Aorta (tissue), 5 donors: Measurements from ENCODE around the gene COL8A1. TPM values are rescaled to one million over a fixed set of nuclear protein-coding genes. Genes with fewer than 3 reads are reported as not detected.

ENCODE experiments used
- ATAC-seq: fragments of 200-7000 bp; cut with Tn5 transposase; one replicate; pipeline ENCODE4 v1.9.1; 2022; ENCODE audit warnings: moderate library complexity; ENCODE audit not compliant: low FRiP score
- DNase-seq, 2 donors: peaks; one replicate each; pipeline ENCODE4 v3.0.0-alpha.2; 2020
- H3K27ac ChIP-seq, 2 donors: one replicate each; pipeline ENCODE4 v1.5.1; 2013; ENCODE audit warnings: low read length in 2 of 2, mild to moderate bottlenecking in 2 of 2, moderate library complexity in 2 of 2, control low read depth in 1 of 2, inconsistent platforms in 1 of 2, low read depth in 1 of 2
- H3K27me3 ChIP-seq, 2 donors: one replicate each; pipeline ENCODE4 v1.6.1; 2013; ENCODE audit warnings: control low read depth in 1 of 2, low read length in 1 of 2, mild to moderate bottlenecking in 1 of 2, moderate library complexity in 1 of 2; ENCODE audit not compliant: insufficient read depth in 2 of 2, control insufficient read depth in 1 of 2
- H3K36me3 ChIP-seq, 2 donors: one replicate each; pipeline ENCODE4 v1.6.1; 2013; ENCODE audit warnings: control low read depth in 1 of 2, low read length in 1 of 2, mild to moderate bottlenecking in 1 of 2; ENCODE audit not compliant: insufficient read depth in 2 of 2, control insufficient read depth in 1 of 2
- H3K4me1 ChIP-seq, 2 donors: one replicate each; pipeline ENCODE4 v1.6.1; 2013; ENCODE audit warnings: low read length in 2 of 2, control low read depth in 1 of 2, mild to moderate bottlenecking in 1 of 2, moderate library complexity in 1 of 2; ENCODE audit not compliant: insufficient read depth in 2 of 2, control insufficient read depth in 1 of 2
- H3K4me3 ChIP-seq, 2 donors: one replicate each; pipeline ENCODE4 v1.5.1; 2013; ENCODE audit warnings: low read length in 2 of 2, control low read depth in 1 of 2, mild to moderate bottlenecking in 1 of 2
- H3K9me3 ChIP-seq: one replicate; pipeline ENCODE4 v1.6.1; 2013; ENCODE audit warnings: mild to moderate bottlenecking, low read length; ENCODE audit not compliant: control insufficient read depth
- WGBS, 2 donors: extraction: QIAGEN DNeasy Blood & Tissue Kit; methylation state at CpG; one replicate each; pipeline ENCODE4 v1.1.7; 2013; 5-methylcytosine and 5-hydroxymethylcytosine counted together
- intact Hi-C, 2 donors: fragments of 100-400 bp; cut with DNase I; formaldehyde crosslinking; loops; one replicate each; pipeline versions ENCODE4 v1.14.2 to v1.15.0; 2022
- polyA plus RNA-seq, 2 donors: library from polyadenylated mRNA; stranded (reverse); fragments of 200-250 nt; gene quantifications; one replicate each; pipeline ENCODE4 v1.2.3, GENCODE V29; 2013
- total RNA-seq, 2 donors: library from RNA; stranded (reverse); fragmentation: NEBNext Ultra II Directional; extraction: Animal tissue kit (Norgen Biotek cat#: 25700); gene quantifications; one replicate each; pipeline ENCODE4 v1.2.1, GENCODE V29; 2021
- donor health status: healthy with polysubstance abuse.
- donor health status: Bipolar disorder and iron deficiency.
- donor health status: DM: no; HTN: no; CAD: no.
- donor health status: DM: no; HTN: no; CAD: no.
- donor health status: DM: yes; HTN: yes; CAD: no.

The COL8A1 gene
- total and polyA plus RNA-seq, 4 donors, result 208 to 514 (median 270) TPM

- no peak overlapping the region for H3K27ac ChIP-seq
- H3K4me1 ChIP-seq, result peaks cover 0 to 3% of the 10 kb centered on the region in 2 donors
- intact Hi-C loops, result no loop called here
- H3K9me3 ChIP-seq, result no peaks in the 10 kb centered on the region
- no peak for ATAC-seq
- no peaks in the 10 kb centered on the region for H3K27me3 ChIP-seq
- no peak overlapping the region for H3K4me3 ChIP-seq
- no peak for DNase-seq
- WGBS, 2 donors, result 91 to 95% methylated on average over 1 of the region's 1 CpG
- H3K36me3 ChIP-seq, result peaks cover 0 to 4% of the 10 kb centered on the region in 2 donors
Observed at GRCh38 chr3:99768126-99768525, 129.7 kb downstream of the COL8A1 start.

GRCh38 chr3:99768808-99769501 lies 130.6 kb downstream of the COL8A1 start:
- Histone ChIP-seq H3K27ac (no peak overlapping the region), H3K27me3 (no peaks in the 10 kb centered on the region), H3K4me3 (no peak overlapping the region), H3K4me1 (peaks cover 0 to 3% of the 10 kb centered on the region in 2 donors), H3K9me3 (no peaks in the 10 kb centered on the region), H3K36me3 (peaks cover 0 to 4% of the 10 kb centered on the region in 2 donors)
- DNase-seq, result no peak
- no peak for ATAC-seq
- intact Hi-C loops, result no loop called here
- WGBS, 2 donors, result 93 to 95% methylated on average over 2 of the region's 2 CpGs

GRCh38 chr3:99772171-99772570 lies 133.8 kb downstream of the COL8A1 start:
- H3K27me3 ChIP-seq, result no peaks in the 10 kb centered on the region
- 97 to 100% methylated on average over 3 of the region's 3 CpGs for WGBS, 2 donors
- peaks cover 0 to 12% of the 10 kb centered on the region in 2 donors for H3K36me3 ChIP-seq
- H3K4me1 ChIP-seq, result peaks cover 2 to 3% of the 10 kb centered on the region in 2 donors
- H3K9me3 ChIP-seq, result no peaks in the 10 kb centered on the region
- intact Hi-C loops, result no loop called here
- no peak overlapping the region for H3K27ac ChIP-seq
- ATAC-seq, result no peak
- DNase-seq, result no peak
- H3K4me3 ChIP-seq, result no peak overlapping the region

- H3K27me3 ChIP-seq, result no peaks in the 10 kb centered on the region
- H3K27ac ChIP-seq, result no peak overlapping the region
- peaks cover 2 to 3% of the 10 kb centered on the region in 2 donors for H3K4me1 ChIP-seq
- intact Hi-C loops, result no loop called here
- H3K4me3 ChIP-seq, result no peak overlapping the region
- H3K9me3 ChIP-seq, result no peaks in the 10 kb centered on the region
- DNase-seq (no peak), ATAC-seq (no peak)
- WGBS, 2 donors, result 83 to 86% methylated on average over 1 of the region's 1 CpG
- H3K36me3 ChIP-seq, result peaks cover 0 to 12% of the 10 kb centered on the region in 2 donors
Observed at GRCh38 chr3:99772671-99773070, 134.3 kb downstream of the COL8A1 start.

- no peaks in the 10 kb centered on the region for H3K9me3 ChIP-seq
- no peak for DNase-seq
- peak overlapping the region in 1 of 2 donors; percentile 48 for H3K27ac ChIP-seq
- no peak for ATAC-seq
- peaks cover 2 to 3% of the 10 kb centered on the region in 2 donors for H3K4me1 ChIP-seq
- H3K36me3 ChIP-seq, result peaks cover 0 to 14% of the 10 kb centered on the region in 2 donors
- H3K4me3 ChIP-seq, result no peak overlapping the region
- H3K27me3 ChIP-seq, result no peaks in the 10 kb centered on the region
- intact Hi-C loops, result no loop called here
- 30 to 39% methylated on average over 2 of the region's 2 CpGs for WGBS, 2 donors
Observed at GRCh38 chr3:99774467-99774866, 136.1 kb downstream of the COL8A1 start.

- 78 to 81% methylated on average over 5 of the region's 5 CpGs for WGBS, 2 donors
- Histone ChIP-seq H3K9me3 (no peaks in the 10 kb centered on the region), H3K4me3 (no peak overlapping the region), H3K36me3 (peaks cover 0 to 17% of the 10 kb centered on the region in 2 donors), H3K27ac (no peak overlapping the region), H3K27me3 (no peaks in the 10 kb centered on the region), H3K4me1 (peaks cover 2 to 3% of the 10 kb centered on the region in 2 donors)
- intact Hi-C loops, result no loop called here
- ATAC-seq (no peak), DNase-seq (no peak)
Observed at GRCh38 chr3:99776516-99777209, 138.3 kb downstream of the COL8A1 start.

- WGBS, 2 donors, result 83 to 85% methylated on average over 2 of the region's 2 CpGs
- no peak overlapping the region for H3K27ac ChIP-seq
- no peak for ATAC-seq
Observed at GRCh38 chr3:99777210-99777549, 138.8 kb downstream of the COL8A1 start.

GRCh38 chr3:99777708-99778107 lies 139.3 kb downstream of the COL8A1 start:
- no peak for DNase-seq
- peaks cover 0 to 15% of the 10 kb centered on the region in 2 donors for H3K36me3 ChIP-seq
- intact Hi-C loops, result no loop called here
- no peak for ATAC-seq
- H3K27ac ChIP-seq, result no peak overlapping the region
- 85 to 86% methylated on average over 2 of the region's 2 CpGs for WGBS, 2 donors
- H3K4me1 ChIP-seq, result peaks cover 1 to 2% of the 10 kb centered on the region in 2 donors
- H3K9me3 ChIP-seq, result no peaks in the 10 kb centered on the region
- no peaks in the 10 kb centered on the region for H3K27me3 ChIP-seq
- no peak overlapping the region for H3K4me3 ChIP-seq

More at GRCh38 chr3:99777210-99777549, 138.8 kb downstream of the COL8A1 start:
- Histone ChIP-seq H3K9me3 (no peaks in the 10 kb centered on the region), H3K4me1 (peaks cover 2 to 3% of the 10 kb centered on the region in 2 donors), H3K36me3 (peaks cover 0 to 17% of the 10 kb centered on the region in 2 donors), H3K27me3 (no peaks in the 10 kb centered on the region), H3K4me3 (no peak overlapping the region)
- DNase-seq, result no peak
- intact Hi-C loops, result no loop called here

GRCh38 chr3:99780749-99781148 lies 142.4 kb downstream of the COL8A1 start:
- H3K9me3 ChIP-seq, result no peaks in the 10 kb centered on the region
- peaks cover 0 to 7% of the 10 kb centered on the region in 2 donors for H3K36me3 ChIP-seq
- H3K27me3 ChIP-seq, result no peaks in the 10 kb centered on the region
- 81 to 87% methylated on average over 3 of the region's 3 CpGs for WGBS, 2 donors
- no peak overlapping the region for H3K27ac ChIP-seq
- H3K4me1 ChIP-seq, result peaks cover 0 to 2% of the 10 kb centered on the region in 2 donors
- ATAC-seq, result no peak
- intact Hi-C loops, result no loop called here
- H3K4me3 ChIP-seq, result no peak overlapping the region
- no peak for DNase-seq
